K562 (cell line): Measurements from ENCODE around the gene OOSP1. TPM values are rescaled to one million over a fixed set of nuclear protein-coding genes. Genes with fewer than 3 reads are reported as not detected.
A peak's percentile ranks its signal among the peaks of the same experiment; 100 is the strongest.

Source experiments
- CEBPB ChIP-seq: fragments of 450-650 bp; IDR thresholded peaks from 2 replicates; pipeline ENCODE4 v1.6.1; 2016; ENCODE audit warnings: missing genetic modification characterization, missing compliant biosample characterization
- GATAD2A ChIP-seq: fragments of 450-650 bp; IDR thresholded peaks from 2 replicates; pipeline ENCODE4 v1.6.1; 2017
- MTF1 ChIP-seq: fragments of 250-450 bp; sonication (Bioruptor Pico); IDR thresholded peaks from 2 replicates; pipeline ENCODE4 v1.9.0; 2021; ENCODE audit warnings: moderate library complexity, mild to moderate bottlenecking, inconsistent platforms, borderline replicate concordance
- NFATC3 ChIP-seq: fragments of 450-650 bp; IDR thresholded peaks from 2 replicates; pipeline ENCODE4 v1.6.1; 2017; ENCODE audit warnings: mild to moderate bottlenecking
- RBM34 ChIP-seq: fragments of 200-400 bp; formaldehyde crosslinking; IDR thresholded peaks from 2 replicates; pipeline ENCODE4 v1.6.1; 2018; ENCODE audit warnings: low read length, borderline replicate concordance; ENCODE audit not compliant: insufficient read depth
- SAFB ChIP-seq: fragments of 200-400 bp; formaldehyde crosslinking; IDR thresholded peaks from 2 replicates; pipeline ENCODE4 v1.6.1; 2017; ENCODE audit warnings: low read depth, low read length, borderline replicate concordance
- SREBF1 ChIP-seq: fragments of 150-350 bp; IDR thresholded peaks from 2 replicates; pipeline ENCODE4 v1.6.1; 2014; ENCODE audit warnings: antibody characterized with exemption, low read depth, low read length, borderline replicate concordance
- TAF7 ChIP-seq: fragments of 450-650 bp; IDR thresholded peaks from 2 replicates; pipeline ENCODE4 v1.6.1; 2016; ENCODE audit warnings: missing genetic modification characterization, missing compliant biosample characterization
- TBL1XR1 ChIP-seq, 2 experiments: IDR thresholded peaks; 2 replicates each; pipeline ENCODE4 v1.6.1; 2012; ENCODE audit warnings: improper control_type of control experiment in 2 of 2, low read length in 2 of 2, mild to moderate bottlenecking in 1 of 2
- TCF3 ChIP-seq: sonication (generic); formaldehyde crosslinking; IDR thresholded peaks from 2 replicates; pipeline ENCODE4 v1.4.0; 2020; ENCODE audit warnings: mild to moderate bottlenecking, missing genetic modification reagents
- ZNF184 ChIP-seq: sonication (generic); formaldehyde crosslinking; IDR thresholded peaks from 2 replicates; pipeline ENCODE4 v1.5.0; 2020; ENCODE audit warnings: missing genetic modification reagents
- polyA plus RNA-seq, 8 experiments: library from polyadenylated mRNA; depleted of rRNA in 4 of 8; stranded (reverse) in 5 of 8; unstranded in 3 of 8; fragments of >200 nt; fragmentation: Nextera tagmentation in 2 of 8; fragmentation: Illumina TruSeq in 1 of 8; extraction: Ambion mirVana in 2 of 8; extraction: Trizol in 1 of 8; gene quantifications; 2 replicates each; pipeline versions ENCODE4 v1.2.1 to v1.2.3, GENCODE V29; 2011 to 2014; ENCODE audit warnings: inconsistent platforms in 1 of 8, missing spikeins in 1 of 8
- total RNA-seq, 7 experiments: library from RNA; depleted of rRNA in 6 of 7; stranded (reverse); fragments of >200 nt in 6 of 7; fragmentation: Illumina TruSeq in 2 of 7; extraction: Trizol in 2 of 7; gene quantifications; 2 replicates each; pipeline versions ENCODE4 v1.2.1 to v1.2.3, GENCODE V29; 2011 to 2021; ENCODE audit warnings: low replicate concordance in 1 of 7
- TF ChIP-seq, protein P1 (sequence below): IDR thresholded peaks from 2 replicates; pipeline ENCODE4 v1.6.1; 2011; ENCODE audit not compliant: insufficient read length; ENCODE audit errors: extremely low read depth
- TF ChIP-seq, protein P2 (sequence below): sonication (generic); formaldehyde crosslinking; IDR thresholded peaks from 2 replicates; pipeline ENCODE4 v1.9.0; 2022; ENCODE audit warnings: mild to moderate bottlenecking, missing genetic modification reagents
- TF ChIP-seq, protein P3 (sequence below), 2 experiments: fragments of 450-650 bp in 1 of 2; sonication (generic) in 1 of 2; formaldehyde crosslinking in 1 of 2; IDR thresholded peaks in 1 of 2; conservative IDR thresholded peaks in 1 of 2; 2 replicates each; pipeline versions ENCODE4 v1.6.1 to v1.8.1; 2016 to 2023; ENCODE audit warnings: mild to moderate bottlenecking in 2 of 2, moderate library complexity in 2 of 2, inconsistent platforms in 1 of 2, missing genetic modification reagents in 1 of 2

The OOSP1 gene
- total and polyA plus RNA-seq, 9 of the 15 experiments (the other 6 are each of a cell fraction or from before 2014, with no cell fraction given): 0.14 to 3.0 (median 0.61) TPM

DNA sequence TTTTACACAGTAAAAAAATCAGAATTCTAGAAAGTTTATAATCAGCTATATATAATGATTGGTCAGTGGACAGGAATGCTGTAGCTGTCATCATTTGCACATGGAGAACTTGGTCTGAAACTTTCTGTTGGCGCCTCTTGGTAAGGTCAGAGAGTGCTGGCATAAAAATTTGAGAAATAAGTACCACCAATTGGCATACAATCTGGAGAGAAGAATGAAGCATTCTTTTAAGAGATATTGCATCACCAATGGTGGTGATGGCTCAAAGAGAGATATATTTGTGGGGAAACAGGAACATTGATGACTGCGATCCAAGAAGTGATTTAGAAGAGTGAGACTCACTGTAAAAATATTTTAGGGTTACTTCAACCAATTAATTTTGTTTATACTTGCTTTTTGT lies 19.8 kb upstream of the OOSP1 start (continued):
- TF ChIP-seq ZNF184 (CRISPR knock-in tag) (no peak), GATAD2A (no peak), SAFB (no peak), SREBF1 (no peak), CEBPB (peak; percentile 31; the same call in 1 of the 2 replicates), NFATC3 (no peak), TBL1XR1 (IDR thresholded peaks at IDR 0.05; ENCODE audit: low read length in 2 of 2) (no peak), TCF3 (no peak), TAF7 (no peak), RBM34 (no peak), MTF1 (CRISPR knock-in tag) (no peak)
- TF ChIP-seq, protein P1, sequence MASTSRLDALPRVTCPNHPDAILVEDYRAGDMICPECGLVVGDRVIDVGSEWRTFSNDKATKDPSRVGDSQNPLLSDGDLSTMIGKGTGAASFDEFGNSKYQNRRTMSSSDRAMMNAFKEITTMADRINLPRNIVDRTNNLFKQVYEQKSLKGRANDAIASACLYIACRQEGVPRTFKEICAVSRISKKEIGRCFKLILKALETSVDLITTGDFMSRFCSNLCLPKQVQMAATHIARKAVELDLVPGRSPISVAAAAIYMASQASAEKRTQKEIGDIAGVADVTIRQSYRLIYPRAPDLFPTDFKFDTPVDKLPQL: no peak
- TF ChIP-seq, protein P2, sequence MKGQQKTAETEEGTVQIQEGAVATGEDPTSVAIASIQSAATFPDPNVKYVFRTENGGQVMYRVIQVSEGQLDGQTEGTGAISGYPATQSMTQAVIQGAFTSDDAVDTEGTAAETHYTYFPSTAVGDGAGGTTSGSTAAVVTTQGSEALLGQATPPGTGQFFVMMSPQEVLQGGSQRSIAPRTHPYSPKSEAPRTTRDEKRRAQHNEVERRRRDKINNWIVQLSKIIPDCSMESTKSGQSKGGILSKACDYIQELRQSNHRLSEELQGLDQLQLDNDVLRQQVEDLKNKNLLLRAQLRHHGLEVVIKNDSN (CRISPR knock-in tag): no peak
- TF ChIP-seq, protein P3, sequence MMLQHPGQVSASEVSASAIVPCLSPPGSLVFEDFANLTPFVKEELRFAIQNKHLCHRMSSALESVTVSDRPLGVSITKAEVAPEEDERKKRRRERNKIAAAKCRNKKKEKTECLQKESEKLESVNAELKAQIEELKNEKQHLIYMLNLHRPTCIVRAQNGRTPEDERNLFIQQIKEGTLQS (IDR thresholded peaks at IDR 0.05): peak; percentile 64; the same call in 1 of the 2 replicates
- TF ChIP-seq, protein P3 (CRISPR knock-in tag; conservative IDR thresholded peaks at IDR 0.05): no peak
